Astrocyte of the cerebellum (primary cell): ENCODE results near the gene TEP1.
"Not testable (repeated sequence)": the region's sequence is repeated elsewhere in the genome, so short reads cannot be mapped to it uniquely, and the experiment has no call there.

ENCODE experiments used
- DNase-seq: peaks from one replicate; pipeline ENCODE4 v3.0.0-alpha.2; 2011; ENCODE audit warnings: low read depth
- H3K4me3 ChIP-seq: 2 replicates; pipeline ENCODE4 v1.5.1; 2011; ENCODE audit warnings: mild to moderate bottlenecking, low read depth, low read length, moderate library complexity
- in situ Hi-C: cut with HindIII; loops from 2 replicates; pipeline ENCODE4 v1.10.0; 2017; ENCODE audit warnings: low sequenced_read_pairs
- TF ChIP-seq, protein P1 (sequence below): IDR thresholded peaks from 2 replicates; pipeline ENCODE4 v1.5.1; 2012; ENCODE audit warnings: low read length, low read depth, moderate library complexity, mild to moderate bottlenecking; ENCODE audit errors: missing control alignments

TEP1 gene

GRCh38 chr14:20376071-20376588, 37.2 kb downstream of the TEP1 start:
- DNase-seq, result no peak
- no peak overlapping the region for H3K4me3 ChIP-seq
- in situ Hi-C loops, result no loop called here
- TF ChIP-seq, protein P1, sequence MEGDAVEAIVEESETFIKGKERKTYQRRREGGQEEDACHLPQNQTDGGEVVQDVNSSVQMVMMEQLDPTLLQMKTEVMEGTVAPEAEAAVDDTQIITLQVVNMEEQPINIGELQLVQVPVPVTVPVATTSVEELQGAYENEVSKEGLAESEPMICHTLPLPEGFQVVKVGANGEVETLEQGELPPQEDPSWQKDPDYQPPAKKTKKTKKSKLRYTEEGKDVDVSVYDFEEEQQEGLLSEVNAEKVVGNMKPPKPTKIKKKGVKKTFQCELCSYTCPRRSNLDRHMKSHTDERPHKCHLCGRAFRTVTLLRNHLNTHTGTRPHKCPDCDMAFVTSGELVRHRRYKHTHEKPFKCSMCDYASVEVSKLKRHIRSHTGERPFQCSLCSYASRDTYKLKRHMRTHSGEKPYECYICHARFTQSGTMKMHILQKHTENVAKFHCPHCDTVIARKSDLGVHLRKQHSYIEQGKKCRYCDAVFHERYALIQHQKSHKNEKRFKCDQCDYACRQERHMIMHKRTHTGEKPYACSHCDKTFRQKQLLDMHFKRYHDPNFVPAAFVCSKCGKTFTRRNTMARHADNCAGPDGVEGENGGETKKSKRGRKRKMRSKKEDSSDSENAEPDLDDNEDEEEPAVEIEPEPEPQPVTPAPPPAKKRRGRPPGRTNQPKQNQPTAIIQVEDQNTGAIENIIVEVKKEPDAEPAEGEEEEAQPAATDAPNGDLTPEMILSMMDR, result no peak

GRCh38 chr14:20375471-20375870, 37.8 kb downstream of the TEP1 start:
- no peak overlapping the region for H3K4me3 ChIP-seq
- TF ChIP-seq, protein P1, result no peak
- in situ Hi-C loops, result no loop called here
- DNase-seq, result no peak

DNA sequence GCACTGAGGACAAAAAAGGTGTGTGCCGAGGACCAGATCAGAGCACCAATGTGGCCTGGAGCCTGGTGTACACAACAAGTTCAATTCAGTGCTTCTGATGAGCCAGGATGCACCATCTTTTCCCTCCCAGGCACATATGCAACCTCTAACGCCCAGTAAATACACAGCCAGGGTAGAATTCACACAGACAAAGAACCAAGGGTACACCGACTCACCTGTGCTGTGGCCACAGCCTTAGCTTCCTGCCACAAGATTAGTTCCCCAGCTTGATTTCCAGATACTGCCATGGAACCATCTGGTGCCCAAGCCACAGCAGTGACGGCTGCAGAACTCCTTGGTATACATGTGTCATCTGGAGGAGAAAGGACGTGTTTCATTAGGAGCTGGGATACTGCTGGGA, 40.5 kb downstream of the TEP1 start:
- in situ Hi-C loops, result no loop called here
- TF ChIP-seq, protein P1, result no peak
- no peak for DNase-seq
- H3K4me3 ChIP-seq, result no peak overlapping the region

DNA sequence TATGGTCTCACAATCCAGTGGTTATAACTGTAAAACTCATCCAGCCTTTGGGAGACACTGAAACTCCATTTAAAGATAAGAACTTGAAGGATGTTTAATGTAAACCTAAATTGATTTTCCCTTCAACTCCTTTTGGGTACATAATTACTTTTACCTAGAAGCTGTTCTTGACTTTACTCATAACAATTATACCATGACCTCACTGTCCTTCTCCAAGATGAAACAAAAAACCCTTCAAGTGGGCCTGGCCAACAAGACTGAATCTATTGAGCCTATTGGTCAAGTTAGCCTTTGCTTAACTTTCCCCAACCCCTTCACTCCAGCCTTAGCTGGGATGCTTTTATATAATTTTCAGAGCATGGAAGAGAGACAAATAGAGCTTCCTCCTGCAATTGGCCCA, 47.4 kb downstream of the TEP1 start:
- in situ Hi-C loops, result no loop called here
- TF ChIP-seq, protein P1, result no peak
- no peak overlapping the region for H3K4me3 ChIP-seq
- no peak for DNase-seq

GRCh38 chr14:20358474-20358873, 54.8 kb downstream of the TEP1 start:
- DNase-seq, H3K4me3 ChIP-seq, in situ Hi-C loops: not testable (repeated sequence)

GRCh38 chr14:20356422-20356821, 56.9 kb downstream of the TEP1 start:
- no peak overlapping the region for H3K4me3 ChIP-seq
- DNase-seq, result no peak
- in situ Hi-C loops, result no loop called here
- TF ChIP-seq, protein P1, result no peak

DNA sequence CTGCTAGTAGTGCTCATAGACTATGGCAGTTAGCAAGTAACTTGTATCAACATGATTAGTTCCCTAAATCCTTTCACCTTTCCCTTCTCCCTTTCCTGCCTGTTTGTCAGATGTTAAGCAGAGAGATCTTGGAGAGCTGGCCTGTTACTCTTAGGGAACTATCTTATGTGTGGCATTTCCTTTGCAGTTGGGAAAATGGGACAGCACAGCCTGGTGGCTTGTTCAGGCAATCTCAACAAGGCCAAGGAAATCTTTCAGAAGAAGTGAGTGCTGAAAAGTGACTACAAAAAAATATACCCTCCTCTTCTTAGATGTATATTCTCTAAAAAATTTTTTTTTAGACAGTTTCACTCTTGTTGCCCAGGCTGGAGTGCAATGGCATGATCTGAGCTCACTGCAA, 62.4 kb downstream of the TEP1 start:
- no peak overlapping the region for H3K4me3 ChIP-seq
- TF ChIP-seq, protein P1, result peak; percentile 30
- no peak for DNase-seq
- in situ Hi-C loops, result loop anchor here (5.0 kb wide), 1 partner anchor 61 kb away; the partner anchor contains the start of gene TEP1
